AG09319 (cell line): ENCODE data around the gene SEC11C.

Experiments used
- DNase-seq: peaks from one replicate; pipeline ENCODE4 v3.0.0-alpha.2; 2010; ENCODE audit warnings: low read depth; ENCODE audit errors: extremely low read depth
- CTCF ChIP-seq: IDR thresholded peaks from 2 replicates; pipeline ENCODE4 v1.5.1; 2011; ENCODE audit warnings: low read depth, mild to moderate bottlenecking, inconsistent platforms, low read length, moderate library complexity

The SEC11C gene

GRCh38 chr18:59159265-59159664 is 19.6 kb downstream of the SEC11C start:
- DNase-seq, result no peak
- no peak for TF ChIP-seq CTCF

GRCh38 chr18:59159986-59160385 is 20.3 kb downstream of the SEC11C start:
- no peak for DNase-seq
- no peak for TF ChIP-seq CTCF

GRCh38 chr18:59172664-59173249 is 33.1 kb downstream of the SEC11C start:
- DNase-seq, result no peak
- TF ChIP-seq CTCF, result no peak

GRCh38 chr18:59177485-59177884 is 37.8 kb downstream of the SEC11C start:
- no peak for DNase-seq
- no peak for TF ChIP-seq CTCF

GRCh38 chr18:59180150-59180845 is 40.6 kb downstream of the SEC11C start:
- TF ChIP-seq CTCF, result no peak
- DNase-seq, result peak; percentile 44

- DNase-seq, result no peak
- TF ChIP-seq CTCF, result no peak
Measured at GRCh38 chr18:59182673-59183072, 43.0 kb downstream of the SEC11C start.

GRCh38 chr18:59189008-59189407 is 49.3 kb downstream of the SEC11C start:
- no peak for TF ChIP-seq CTCF
- DNase-seq, result no peak
